ENCODE measurements around the gene MUC5AC. TPM values are rescaled to one million over a fixed set of nuclear protein-coding genes. Genes with fewer than 3 reads are reported as not detected.
"Not testable (repeated sequence)": the region's sequence is repeated elsewhere in the genome, so short reads cannot be mapped to it uniquely, and the experiment has no call there.

MUC5AC gene
- total RNA-seq, 2 experiments from 2014 or later, result not detected

GRCh38 chr11:1241706-1242105, 84.0 kb downstream of the MUC5AC start:
- no peaks in the 10 kb centered on the region for H3K4me1 ChIP-seq (ENCODE audit: insufficient read depth, low read length)
- H3K36me3 ChIP-seq (ENCODE audit: insufficient read depth, low read length), result no peaks in the 10 kb centered on the region
- TF ChIP-seq, protein P1, sequence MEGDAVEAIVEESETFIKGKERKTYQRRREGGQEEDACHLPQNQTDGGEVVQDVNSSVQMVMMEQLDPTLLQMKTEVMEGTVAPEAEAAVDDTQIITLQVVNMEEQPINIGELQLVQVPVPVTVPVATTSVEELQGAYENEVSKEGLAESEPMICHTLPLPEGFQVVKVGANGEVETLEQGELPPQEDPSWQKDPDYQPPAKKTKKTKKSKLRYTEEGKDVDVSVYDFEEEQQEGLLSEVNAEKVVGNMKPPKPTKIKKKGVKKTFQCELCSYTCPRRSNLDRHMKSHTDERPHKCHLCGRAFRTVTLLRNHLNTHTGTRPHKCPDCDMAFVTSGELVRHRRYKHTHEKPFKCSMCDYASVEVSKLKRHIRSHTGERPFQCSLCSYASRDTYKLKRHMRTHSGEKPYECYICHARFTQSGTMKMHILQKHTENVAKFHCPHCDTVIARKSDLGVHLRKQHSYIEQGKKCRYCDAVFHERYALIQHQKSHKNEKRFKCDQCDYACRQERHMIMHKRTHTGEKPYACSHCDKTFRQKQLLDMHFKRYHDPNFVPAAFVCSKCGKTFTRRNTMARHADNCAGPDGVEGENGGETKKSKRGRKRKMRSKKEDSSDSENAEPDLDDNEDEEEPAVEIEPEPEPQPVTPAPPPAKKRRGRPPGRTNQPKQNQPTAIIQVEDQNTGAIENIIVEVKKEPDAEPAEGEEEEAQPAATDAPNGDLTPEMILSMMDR (IDR thresholded peaks at IDR 0.05), result no peak
- no peak overlapping the region for H3K4me3 Mint-ChIP-seq
- no peaks in the 10 kb centered on the region for H3K27me3 ChIP-seq (ENCODE audit: control insufficient read depth in 1 of 2, insufficient read depth in 2 of 2, low read length in 2 of 2)
- no peak for ATAC-seq (ENCODE audit: poor library complexity)
- intact Hi-C loops (cut with DNase I, micrococcal nuclease), result no loop called here
- H3K9me3 Mint-ChIP-seq, result no peaks in the 10 kb centered on the region
- no peaks in the 10 kb centered on the region for H3K36me3 Mint-ChIP-seq (ENCODE audit: low read depth)
- no peaks in the 10 kb centered on the region for H3K27me3 Mint-ChIP-seq
- ChIA-PET POLR2A (no interaction called here), CTCF (no interaction called here)
- H3K9me3 ChIP-seq (ENCODE audit: control insufficient read depth in 1 of 2, insufficient read depth in 1 of 2, low read length in 2 of 2), result peaks cover 0 to 32% of the 10 kb centered on the region in 2 experiments
- no peak overlapping the region for H3K4me3 ChIP-seq (ENCODE audit: low read length)
- H3K27ac Mint-ChIP-seq, result no peak overlapping the region
- DNase-seq, result no peak
- H3K27ac ChIP-seq (ENCODE audit: low read depth in 1 of 2, low read length in 2 of 2), result no peak overlapping the region
- no peaks in the 10 kb centered on the region for H3K4me1 Mint-ChIP-seq (ENCODE audit: low read depth)

DNA sequence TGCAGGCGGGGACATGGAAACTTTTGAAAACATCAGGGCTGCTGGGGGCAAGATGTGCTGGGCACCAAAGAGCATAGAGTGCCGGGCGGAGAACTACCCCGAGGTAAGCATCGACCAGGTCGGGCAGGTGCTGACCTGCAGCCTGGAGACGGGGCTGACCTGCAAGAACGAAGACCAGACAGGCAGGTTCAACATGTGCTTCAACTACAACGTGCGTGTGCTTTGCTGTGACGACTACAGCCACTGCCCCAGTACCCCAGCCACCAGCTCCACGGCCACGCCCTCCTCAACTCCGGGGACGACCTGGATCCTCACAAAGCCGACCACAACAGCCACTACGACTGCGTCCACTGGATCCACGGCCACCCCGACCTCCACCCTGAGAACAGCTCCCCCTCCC, 84.5 kb downstream of the MUC5AC start:
- CTCF ChIA-PET, result no interaction called here
- Mint-ChIP-seq H3K9me3 (no peaks in the 10 kb centered on the region), H3K36me3 (ENCODE audit: low read depth) (no peaks in the 10 kb centered on the region)

DNA sequence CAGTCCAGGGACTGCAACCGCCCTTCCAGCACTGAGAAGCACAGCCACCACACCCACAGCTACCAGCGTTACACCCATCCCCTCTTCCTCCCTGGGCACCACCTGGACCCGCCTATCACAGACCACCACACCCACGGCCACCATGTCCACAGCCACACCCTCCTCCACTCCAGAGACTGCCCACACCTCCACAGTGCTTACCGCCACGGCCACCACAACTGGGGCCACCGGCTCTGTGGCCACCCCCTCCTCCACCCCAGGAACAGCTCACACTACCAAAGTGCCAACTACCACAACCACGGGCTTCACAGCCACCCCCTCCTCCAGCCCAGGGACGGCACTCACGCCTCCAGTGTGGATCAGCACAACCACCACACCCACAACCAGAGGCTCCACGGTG, 85.0 kb downstream of the MUC5AC start:
- H3K27me3 ChIP-seq (ENCODE audit: control insufficient read depth in 1 of 2, insufficient read depth in 2 of 2, low read length in 2 of 2); H3K27ac ChIP-seq (ENCODE audit: low read depth in 1 of 2, low read length in 2 of 2); H3K4me1 ChIP-seq (ENCODE audit: insufficient read depth, low read length); H3K27ac Mint-ChIP-seq; DNase-seq; H3K4me1 Mint-ChIP-seq (ENCODE audit: low read depth); H3K4me3 ChIP-seq (ENCODE audit: low read length); CTCF ChIA-PET; POLR2A ChIA-PET; H3K9me3 Mint-ChIP-seq; intact Hi-C loops (cut with DNase I, micrococcal nuclease); ATAC-seq (ENCODE audit: poor library complexity); H3K27me3 Mint-ChIP-seq; H3K36me3 Mint-ChIP-seq (ENCODE audit: low read depth); H3K4me3 Mint-ChIP-seq; H3K36me3 ChIP-seq (ENCODE audit: insufficient read depth, low read length): not testable (repeated sequence)
- H3K9me3 ChIP-seq (ENCODE audit: control insufficient read depth in 1 of 2, insufficient read depth in 1 of 2, low read length in 2 of 2), result peaks cover 0 to 32% of the 10 kb centered on the region in 2 experiments

More for the DNA sequence above, 84.5 kb downstream of the MUC5AC start:
- no peak overlapping the region for H3K27ac Mint-ChIP-seq
- Histone ChIP-seq H3K27me3 (ENCODE audit: control insufficient read depth in 1 of 2, insufficient read depth in 2 of 2, low read length in 2 of 2) (no peaks in the 10 kb centered on the region), H3K9me3 (ENCODE audit: control insufficient read depth in 1 of 2, insufficient read depth in 1 of 2, low read length in 2 of 2) (peaks cover 0 to 32% of the 10 kb centered on the region in 2 experiments), H3K27ac (ENCODE audit: low read depth in 1 of 2, low read length in 2 of 2) (no peak overlapping the region), H3K36me3 (ENCODE audit: insufficient read depth, low read length) (no peaks in the 10 kb centered on the region), H3K4me1 (ENCODE audit: insufficient read depth, low read length) (no peaks in the 10 kb centered on the region), H3K4me3 (ENCODE audit: low read length) (no peak overlapping the region)
- POLR2A ChIA-PET, result no interaction called here
- DNase-seq (no peak), ATAC-seq (ENCODE audit: poor library complexity) (no peak)
- intact Hi-C loops (cut with DNase I, micrococcal nuclease), result no loop called here
- no peaks in the 10 kb centered on the region for H3K27me3 Mint-ChIP-seq
- no peaks in the 10 kb centered on the region for H3K4me1 Mint-ChIP-seq (ENCODE audit: low read depth)
- no peak overlapping the region for H3K4me3 Mint-ChIP-seq
- TF ChIP-seq, protein P1 (IDR thresholded peaks at IDR 0.05), result no peak

DNA sequence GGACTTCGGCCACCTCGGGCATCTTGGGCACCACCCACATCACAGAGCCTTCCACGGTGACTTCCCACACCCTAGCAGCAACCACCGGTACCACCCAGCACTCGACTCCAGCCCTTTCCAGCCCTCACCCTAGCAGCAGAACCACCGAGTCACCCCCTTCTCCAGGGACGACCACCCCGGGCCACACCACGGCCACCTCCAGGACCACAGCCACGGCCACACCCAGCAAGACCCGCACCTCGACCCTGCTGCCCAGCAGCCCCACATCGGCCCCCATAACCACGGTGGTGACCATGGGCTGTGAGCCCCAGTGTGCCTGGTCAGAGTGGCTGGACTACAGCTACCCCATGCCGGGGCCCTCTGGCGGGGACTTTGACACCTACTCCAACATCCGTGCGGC, 85.8 kb downstream of the MUC5AC start:
- ATAC-seq (ENCODE audit: poor library complexity); H3K4me1 Mint-ChIP-seq (ENCODE audit: low read depth); H3K9me3 Mint-ChIP-seq; DNase-seq; H3K27me3 ChIP-seq (ENCODE audit: control insufficient read depth in 1 of 2, insufficient read depth in 2 of 2, low read length in 2 of 2); CTCF ChIA-PET; intact Hi-C loops (cut with DNase I, micrococcal nuclease); H3K4me1 ChIP-seq (ENCODE audit: insufficient read depth, low read length); H3K4me3 ChIP-seq (ENCODE audit: low read length); H3K36me3 Mint-ChIP-seq (ENCODE audit: low read depth); H3K27ac ChIP-seq (ENCODE audit: low read depth in 1 of 2, low read length in 2 of 2); H3K36me3 ChIP-seq (ENCODE audit: insufficient read depth, low read length); H3K4me3 Mint-ChIP-seq; H3K27ac Mint-ChIP-seq; H3K27me3 Mint-ChIP-seq; POLR2A ChIA-PET: not testable (repeated sequence)
- peaks cover 0 to 32% of the 10 kb centered on the region in 2 experiments for H3K9me3 ChIP-seq (ENCODE audit: control insufficient read depth in 1 of 2, insufficient read depth in 1 of 2, low read length in 2 of 2)

- H3K9me3 Mint-ChIP-seq; DNase-seq; H3K4me1 ChIP-seq (ENCODE audit: insufficient read depth, low read length); H3K27ac ChIP-seq (ENCODE audit: low read depth in 1 of 2, low read length in 2 of 2); H3K27me3 Mint-ChIP-seq; H3K27me3 ChIP-seq (ENCODE audit: control insufficient read depth in 1 of 2, insufficient read depth in 2 of 2, low read length in 2 of 2); H3K4me1 Mint-ChIP-seq (ENCODE audit: low read depth); H3K4me3 ChIP-seq (ENCODE audit: low read length); H3K4me3 Mint-ChIP-seq; H3K27ac Mint-ChIP-seq; H3K36me3 ChIP-seq (ENCODE audit: insufficient read depth, low read length); CTCF ChIA-PET; ATAC-seq (ENCODE audit: poor library complexity); POLR2A ChIA-PET; intact Hi-C loops (cut with DNase I, micrococcal nuclease); H3K36me3 Mint-ChIP-seq (ENCODE audit: low read depth): not testable (repeated sequence)
- peaks cover 0 to 22% of the 10 kb centered on the region in 2 experiments for H3K9me3 ChIP-seq (ENCODE audit: control insufficient read depth in 1 of 2, insufficient read depth in 1 of 2, low read length in 2 of 2)
These were observed 86.8 kb downstream of the MUC5AC start for GRCh38 chr11:1244557-1244956.

DNA sequence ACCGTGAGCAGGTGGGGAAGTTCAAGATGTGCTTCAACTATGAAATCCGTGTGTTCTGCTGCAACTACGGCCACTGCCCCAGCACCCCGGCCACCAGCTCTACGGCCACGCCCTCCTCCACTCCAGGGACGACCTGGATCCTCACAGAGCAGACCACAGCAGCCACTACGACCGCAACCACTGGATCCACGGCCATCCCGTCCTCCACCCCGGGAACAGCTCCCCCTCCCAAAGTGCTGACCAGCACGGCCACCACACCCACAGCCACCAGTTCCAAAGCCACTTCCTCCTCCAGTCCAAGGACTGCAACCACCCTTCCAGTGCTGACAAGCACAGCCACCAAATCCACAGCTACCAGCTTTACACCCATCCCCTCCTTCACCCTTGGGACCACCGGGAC, 88.0 kb downstream of the MUC5AC start:
- H3K4me1 Mint-ChIP-seq (ENCODE audit: low read depth); H3K4me3 Mint-ChIP-seq; H3K27me3 ChIP-seq (ENCODE audit: control insufficient read depth in 1 of 2, insufficient read depth in 2 of 2, low read length in 2 of 2); H3K36me3 Mint-ChIP-seq (ENCODE audit: low read depth); H3K36me3 ChIP-seq (ENCODE audit: insufficient read depth, low read length); POLR2A ChIA-PET; H3K27ac ChIP-seq (ENCODE audit: low read depth in 1 of 2, low read length in 2 of 2); H3K4me3 ChIP-seq (ENCODE audit: low read length); H3K27ac Mint-ChIP-seq; intact Hi-C loops (cut with DNase I, micrococcal nuclease); H3K27me3 Mint-ChIP-seq; ATAC-seq (ENCODE audit: poor library complexity); CTCF ChIA-PET; DNase-seq; H3K9me3 Mint-ChIP-seq; H3K4me1 ChIP-seq (ENCODE audit: insufficient read depth, low read length): not testable (repeated sequence)
- H3K9me3 ChIP-seq (ENCODE audit: control insufficient read depth in 1 of 2, insufficient read depth in 1 of 2, low read length in 2 of 2), result peaks cover 0 to 16% of the 10 kb centered on the region in 2 experiments
